ENCODE data around the gene AMIGO3.
"Not testable (repeated sequence)": the region's sequence is repeated elsewhere in the genome, so short reads cannot be mapped to it uniquely, and the experiment has no call there.

AMIGO3 gene

DNA sequence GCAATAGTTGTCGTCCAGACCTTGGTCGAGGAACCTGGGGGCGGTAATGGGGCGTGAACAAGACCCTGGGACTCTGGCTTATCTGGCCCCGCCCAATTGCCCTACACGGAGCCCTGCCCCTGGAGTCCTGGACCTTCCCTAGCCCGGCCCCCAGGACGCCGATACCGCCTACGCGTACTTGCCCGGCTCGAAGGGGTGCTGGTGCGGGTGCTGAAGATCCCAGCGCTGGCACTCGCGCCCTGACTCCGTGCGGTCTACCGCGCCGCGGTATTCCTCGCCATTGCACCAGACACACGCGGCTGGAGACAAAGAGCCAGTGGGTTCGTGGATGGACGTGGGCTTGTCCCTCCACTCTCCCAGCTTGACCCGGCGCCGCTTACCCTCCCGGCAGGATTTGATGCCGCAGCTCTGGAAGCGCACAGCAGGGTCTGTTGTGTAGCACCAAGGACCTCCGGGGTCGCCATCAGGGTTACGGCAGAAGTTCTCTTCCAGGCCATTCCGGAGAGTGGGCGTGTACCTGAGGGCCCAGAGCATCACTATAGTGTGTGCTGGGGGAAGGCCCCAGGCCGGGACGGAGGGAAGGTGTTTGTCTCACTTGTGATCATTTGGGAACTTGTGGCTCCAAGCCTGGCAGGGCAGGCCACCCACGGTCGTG is 32.6 kb downstream of the AMIGO3 start:
- DNase-seq, result not testable (repeated sequence)

DNA sequence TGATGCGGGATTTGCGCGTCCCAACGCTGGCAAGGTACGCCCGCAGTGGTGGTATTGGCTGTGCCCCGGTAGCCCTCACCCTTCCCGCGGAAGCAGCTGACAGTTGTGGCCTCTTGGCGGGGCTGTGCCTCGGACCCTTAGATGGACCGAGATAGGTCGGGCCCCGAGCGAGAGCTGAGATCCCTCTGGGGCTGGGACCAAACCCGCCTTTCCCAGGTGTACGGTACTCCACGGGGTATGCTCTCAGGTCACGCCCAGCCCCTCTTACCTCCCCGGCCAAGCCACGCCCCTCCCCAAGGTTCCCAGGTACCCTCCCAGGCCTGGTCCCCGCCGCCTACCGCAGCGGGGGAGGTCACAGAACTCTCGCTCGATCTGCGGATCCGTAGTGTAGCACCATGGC is 33.1 kb downstream of the AMIGO3 start:
- DNase-seq, result not testable (repeated sequence)

DNA sequence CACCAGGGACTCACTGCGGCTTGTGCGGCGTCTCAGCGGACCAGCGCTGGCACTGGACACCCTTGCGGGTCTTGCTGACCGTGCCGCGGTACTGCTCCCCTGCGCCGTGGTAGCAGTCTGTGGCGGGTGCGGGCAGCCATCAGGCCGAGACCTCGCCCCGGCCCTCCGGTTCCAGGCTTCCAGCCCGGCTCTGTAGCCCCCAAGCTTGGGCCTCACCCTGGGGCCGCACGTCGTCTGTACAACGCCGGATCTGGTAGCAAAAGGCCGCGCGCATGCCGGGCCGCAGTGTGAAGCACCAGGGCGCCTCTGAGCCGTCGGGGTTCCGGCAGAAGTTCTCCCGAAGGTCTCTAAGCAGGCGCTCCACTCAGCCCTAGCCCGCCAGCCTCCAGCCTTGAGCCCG is 33.6 kb downstream of the AMIGO3 start:
- not testable (repeated sequence) for DNase-seq

DNA sequence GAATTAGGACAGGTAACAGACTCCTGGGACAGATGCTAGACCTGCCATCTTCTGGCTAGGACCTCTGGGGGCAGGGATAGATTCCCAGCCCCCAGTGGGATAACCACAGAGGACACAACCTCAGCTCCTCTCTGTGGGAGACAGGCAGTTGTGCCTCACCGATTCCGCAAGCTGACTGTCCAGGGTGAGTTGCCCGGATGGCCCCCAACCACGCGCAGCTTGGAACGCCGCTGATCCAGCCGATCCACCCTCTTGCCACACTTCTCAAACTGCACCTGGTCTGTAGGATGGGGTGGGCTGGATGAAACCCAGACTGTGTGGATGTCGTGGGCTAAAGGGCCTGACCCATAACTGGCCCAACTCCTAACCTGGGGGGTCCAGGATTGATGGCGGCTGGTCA is 34.4 kb downstream of the AMIGO3 start:
- not testable (repeated sequence) for DNase-seq

DNA sequence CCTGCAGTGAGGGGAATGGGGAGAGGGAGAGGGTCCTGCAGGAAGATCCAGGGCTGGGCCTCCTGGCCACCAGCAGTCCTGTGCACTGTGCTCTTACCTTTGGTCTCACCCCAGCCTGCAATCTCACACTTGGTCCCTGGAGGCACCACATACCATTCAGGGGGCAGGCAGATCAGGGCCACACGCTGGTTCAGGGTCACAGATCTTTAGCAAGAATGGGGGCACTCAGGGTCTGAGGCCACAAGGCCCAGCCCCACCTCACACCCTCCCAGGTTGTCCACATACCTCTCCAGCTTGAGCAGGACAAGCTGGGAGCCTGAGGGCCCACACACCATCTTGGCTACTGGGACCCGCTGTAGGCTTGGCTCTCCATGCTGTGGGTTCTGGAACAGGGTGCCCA is 35.0 kb downstream of the AMIGO3 start:
- DNase-seq, result not testable (repeated sequence)

DNA sequence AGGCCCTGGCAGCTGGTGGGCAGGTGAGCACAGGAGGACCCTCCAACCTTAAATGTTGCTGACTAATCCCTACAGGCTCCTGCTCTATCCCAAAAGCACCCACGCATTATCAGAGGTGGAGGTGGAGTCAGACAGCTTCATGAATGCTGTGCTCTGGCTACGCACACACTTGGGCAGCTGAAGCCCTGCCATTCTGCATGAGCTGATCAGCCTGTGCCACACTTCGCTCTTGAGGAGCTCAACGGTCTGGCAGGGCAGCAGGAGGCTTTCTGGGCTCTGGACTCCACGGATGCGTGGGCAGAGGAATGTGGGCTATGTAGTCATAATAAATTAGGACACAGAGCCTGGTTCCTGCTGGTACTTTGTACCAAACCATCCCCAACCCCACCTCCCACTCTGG is 36.3 kb downstream of the AMIGO3 start:
- no peak for DNase-seq

DNA sequence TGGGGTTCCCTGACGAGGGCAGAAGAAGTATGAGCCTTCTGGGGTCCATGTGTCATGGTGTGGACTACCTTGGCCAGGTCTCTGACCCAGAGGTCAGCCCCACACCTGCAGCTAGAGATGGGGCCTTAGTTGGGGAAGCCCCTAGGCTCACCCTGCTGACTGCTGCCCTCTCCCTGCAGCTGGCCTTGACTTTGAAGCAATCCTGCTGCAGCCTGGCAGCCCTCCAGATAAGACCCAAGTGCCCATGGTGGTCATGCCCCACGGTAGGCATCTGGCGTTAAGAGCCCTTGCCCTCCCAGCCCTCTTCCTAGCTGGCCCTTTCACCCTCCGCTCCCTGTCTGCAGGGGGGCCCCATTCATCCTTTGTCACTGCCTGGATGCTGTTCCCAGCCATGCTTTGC is 37.9 kb downstream of the AMIGO3 start:
- no peak for DNase-seq

DNA sequence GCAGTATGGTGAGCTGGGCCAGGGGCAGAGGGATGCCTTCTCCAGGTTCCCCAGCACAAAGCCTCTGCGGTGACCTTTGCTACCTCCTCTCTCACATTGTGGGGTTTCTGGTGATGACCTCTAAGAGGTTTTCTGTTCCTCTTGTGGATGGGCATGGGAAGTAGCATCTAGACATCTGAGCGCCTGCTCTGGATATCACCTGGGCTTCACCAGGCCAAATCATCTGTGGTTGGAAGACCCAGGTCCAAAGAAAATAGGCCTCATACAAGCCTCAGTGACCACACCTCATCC is 38.3 kb downstream of the AMIGO3 start:
- no peak for DNase-seq

DNA sequence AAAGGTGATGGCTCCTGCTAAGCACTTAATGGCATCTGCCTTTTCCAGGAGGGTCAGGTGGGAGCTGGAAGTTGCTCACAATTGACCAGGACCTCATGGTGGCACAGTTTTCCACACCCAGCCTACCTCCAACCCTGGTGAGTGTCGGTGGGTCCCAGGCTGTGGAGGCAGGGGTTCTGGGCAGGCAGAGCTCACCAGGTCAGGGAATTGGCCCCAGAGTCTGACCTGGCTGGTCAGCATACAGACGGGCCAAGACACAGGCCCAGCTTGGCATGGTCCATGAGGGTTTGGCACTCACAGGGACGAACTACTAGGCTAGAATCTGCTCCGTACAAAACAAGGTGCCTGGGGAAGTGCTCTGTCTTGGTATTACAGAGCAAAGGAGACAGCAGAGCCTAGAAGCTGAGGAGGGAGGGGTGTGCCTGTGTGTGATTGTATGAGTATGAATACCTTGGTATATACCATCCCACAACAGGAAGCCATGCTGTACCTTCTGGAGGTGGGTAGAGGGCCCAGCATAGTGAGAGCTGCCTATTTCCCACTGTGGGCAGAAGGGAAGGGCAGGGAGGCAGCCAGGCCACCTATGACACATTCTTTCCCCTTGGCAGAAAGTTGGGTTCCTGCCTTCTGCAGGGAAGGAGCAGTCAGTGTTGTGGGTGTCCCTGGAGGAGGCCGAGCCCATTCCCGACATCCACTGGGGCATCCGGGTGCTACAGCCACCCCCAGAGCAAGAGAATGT is 38.8 kb downstream of the AMIGO3 start:
- no peak for DNase-seq

DNA sequence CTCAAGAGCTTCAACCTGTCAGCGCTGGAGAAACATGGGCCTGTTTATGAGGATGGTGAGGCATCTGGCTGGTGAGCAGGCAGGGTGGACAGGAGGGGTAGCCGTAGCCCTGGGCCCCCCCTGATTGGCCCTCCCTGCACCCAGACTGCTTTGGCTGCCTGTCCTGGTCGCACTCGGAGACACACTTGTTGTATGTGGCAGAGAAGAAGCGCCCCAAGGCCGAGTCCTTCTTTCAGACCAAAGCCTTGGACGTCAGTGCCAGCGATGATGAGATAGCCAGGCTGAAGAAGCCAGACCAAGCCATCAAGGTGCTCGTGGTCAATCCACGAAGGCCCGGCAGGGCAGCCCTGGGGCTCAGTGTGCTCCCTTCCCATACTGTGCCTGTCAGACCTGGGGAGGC is 43.6 kb downstream of the AMIGO3 start:
- no peak for DNase-seq

DNA sequence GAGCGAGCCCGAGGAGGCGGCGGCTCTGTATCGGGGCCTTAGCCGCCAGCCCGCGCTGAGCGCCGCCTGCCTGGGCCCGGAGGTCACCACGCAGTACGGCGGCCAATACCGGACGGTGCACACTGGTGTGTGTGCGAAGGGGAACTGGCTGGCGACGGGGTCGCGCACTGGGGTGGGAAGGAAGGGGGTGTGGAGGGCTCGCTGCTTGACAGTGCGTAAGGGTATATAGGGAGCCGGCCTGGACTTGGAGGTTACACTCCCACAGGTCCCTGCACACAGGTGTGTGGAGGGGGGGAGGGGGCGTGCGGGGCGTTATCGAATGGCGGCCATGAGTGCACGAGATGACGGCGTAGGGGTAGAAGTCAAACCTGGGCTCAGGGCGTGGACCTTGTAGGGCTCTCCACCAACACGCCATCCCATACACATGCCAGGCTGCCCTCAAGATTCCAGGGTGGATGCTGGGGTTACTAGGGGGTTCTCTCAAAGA is 44.9 kb downstream of the AMIGO3 start:
- DNase-seq, result no peak

DNA sequence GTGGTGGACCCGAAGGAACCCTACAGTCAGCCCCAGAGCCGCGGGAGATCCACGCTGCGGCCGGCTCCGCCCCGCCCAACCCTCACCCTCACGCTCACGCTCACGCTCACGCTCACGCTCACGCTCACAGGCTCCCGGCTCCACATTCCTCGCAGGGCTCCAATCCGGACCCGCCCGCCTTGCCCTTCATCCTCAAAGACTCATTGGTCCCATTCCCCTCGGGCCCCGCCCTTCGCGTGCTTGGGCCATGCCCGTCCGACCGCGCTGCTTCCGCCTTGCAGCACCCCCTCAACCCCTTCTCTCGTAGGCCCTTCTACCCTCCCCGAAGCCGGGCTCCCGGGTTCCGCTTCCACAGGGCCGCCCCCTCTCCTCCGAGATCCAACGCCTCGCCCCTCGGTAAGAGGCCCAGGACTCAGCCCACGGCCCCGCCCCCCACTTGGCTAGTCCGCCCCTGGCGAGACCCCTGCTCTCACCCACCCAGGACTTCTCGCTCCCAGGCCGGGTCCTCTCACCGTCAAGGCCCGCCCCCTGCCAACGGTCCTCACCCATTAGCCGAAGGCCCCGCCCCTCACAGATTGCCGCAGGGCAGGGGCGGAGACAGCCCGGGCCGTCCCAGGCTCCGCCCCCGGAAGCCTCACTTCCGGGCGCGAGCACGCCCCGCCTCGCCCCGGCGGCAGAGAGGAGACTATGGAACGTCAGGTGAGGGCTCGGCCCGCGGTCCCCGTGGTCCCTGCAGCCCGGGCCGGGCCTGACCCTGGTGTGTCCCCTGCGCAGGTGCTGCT is 45.6 kb downstream of the AMIGO3 start, which contains the start of gene APEH:
Gene APEH (plus strand): TSS at position 637 of the 782 bp plus-strand sequence. CDS start 51 bp downstream, at position 688.
- DNase-seq, result no peak

DNA sequence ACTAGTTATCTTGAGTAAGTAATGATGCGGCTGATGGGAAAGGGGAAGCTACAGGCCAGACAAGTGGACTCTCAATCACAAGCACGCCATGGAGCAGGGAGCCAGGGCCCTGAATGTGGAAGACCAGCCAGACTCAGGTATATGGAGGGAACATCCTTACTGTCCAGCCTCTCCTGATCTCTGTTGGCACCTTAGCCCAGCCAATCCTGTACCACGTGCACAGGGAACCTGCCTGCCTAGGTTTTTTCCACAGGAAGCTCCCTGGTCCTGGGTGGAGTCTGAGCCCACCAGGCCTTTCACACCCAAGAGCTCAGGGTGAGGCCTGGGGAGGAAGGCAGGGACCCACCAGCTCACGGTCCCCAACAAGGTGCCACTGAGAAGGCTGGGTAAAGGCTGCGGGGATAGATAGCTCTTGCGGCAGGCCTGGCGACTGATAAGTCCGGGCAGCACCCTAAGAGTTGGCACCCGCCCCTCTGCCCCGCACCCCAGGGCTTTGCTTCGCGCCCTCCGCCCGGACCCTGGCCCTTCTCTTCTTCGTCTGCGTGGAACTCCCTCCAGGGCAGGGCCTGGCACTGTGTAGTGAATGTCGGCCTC is 46.3 kb downstream of the AMIGO3 start:
- DNase-seq, result no peak

DNA sequence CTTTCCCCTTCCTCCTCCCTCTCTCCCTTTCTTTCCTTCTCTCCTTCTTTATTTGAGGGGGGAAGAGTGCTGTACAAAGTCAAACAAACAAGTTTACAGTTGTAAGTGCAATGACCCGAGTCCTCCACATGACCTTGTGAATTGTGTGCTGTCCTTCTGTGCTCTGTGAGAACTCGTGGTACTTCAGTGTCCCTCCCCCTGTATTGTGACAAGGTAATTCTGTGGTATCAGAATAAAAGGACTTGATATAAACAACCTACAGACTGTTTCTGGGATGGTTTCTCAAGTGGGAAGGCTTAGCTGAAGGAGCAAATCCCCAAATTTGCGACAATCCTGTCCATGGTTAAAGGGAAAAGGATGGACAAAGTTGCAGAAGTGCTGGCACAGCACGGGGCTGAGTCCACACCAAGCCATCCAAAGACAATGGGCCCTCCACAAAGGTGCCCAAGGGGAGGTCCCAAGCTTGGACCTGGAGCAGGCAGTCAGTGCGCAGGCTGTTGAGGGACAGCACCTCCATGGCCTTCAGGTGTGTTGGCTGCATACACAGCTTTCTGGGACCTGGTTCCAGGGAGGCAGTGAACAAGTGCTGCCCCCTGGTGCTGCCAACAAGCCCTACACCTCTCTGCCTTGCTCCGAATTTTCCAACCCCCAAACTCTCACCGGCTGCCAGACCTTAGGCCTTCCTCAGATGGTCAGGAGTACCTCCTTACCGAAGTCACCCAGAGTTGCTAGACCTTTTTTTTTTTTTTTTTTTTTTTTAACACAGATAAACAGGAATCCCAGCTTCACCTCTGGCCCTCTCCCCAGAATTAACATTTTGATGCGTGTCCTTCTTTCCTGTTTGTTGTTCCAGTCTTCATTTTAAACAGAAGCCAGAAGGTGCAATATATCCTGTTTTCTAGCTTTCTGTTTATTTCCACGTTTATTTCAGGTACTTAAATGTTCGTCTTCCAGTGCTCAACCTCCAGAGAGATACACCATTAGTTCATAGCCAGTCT is 47.9 kb downstream of the AMIGO3 start:
- DNase-seq, result no peak

DNA sequence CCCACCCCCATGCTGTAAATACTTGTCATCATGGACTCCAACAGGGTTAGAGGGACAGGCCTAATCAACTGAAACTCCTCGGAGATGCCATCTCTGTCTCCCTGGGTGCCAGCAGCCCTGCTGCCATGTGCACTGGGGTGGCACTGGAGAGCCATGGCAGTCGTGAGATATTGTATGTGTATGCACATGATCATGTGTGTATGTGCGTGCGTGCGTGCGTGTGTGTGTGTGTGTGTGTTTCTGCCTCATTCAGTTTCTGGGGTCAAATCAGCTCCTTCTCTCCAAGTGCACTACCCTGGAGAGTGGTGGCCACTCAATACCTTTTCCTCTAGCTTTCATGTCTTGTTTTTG is 48.6 kb downstream of the AMIGO3 start:
- DNase-seq, result no peak

DNA sequence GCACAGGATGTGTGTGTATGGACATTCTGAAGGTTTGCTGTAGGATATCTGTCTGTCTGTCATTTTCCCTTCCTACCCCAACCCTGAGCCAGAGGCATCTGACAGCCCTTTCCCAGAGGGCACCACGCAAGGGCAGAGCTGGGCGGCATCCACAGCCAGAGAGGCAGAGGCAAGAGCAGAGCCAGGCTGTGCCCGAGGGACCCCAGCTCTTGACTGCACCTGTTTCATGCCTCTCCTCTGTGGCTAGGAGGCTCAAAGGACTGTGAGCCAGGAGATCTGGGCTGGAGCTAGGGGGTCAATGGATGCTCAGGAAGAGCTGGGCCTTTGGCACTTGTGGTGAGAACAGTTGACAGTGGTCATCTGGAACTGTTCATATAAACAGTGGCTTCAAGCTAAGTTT is 50.1 kb downstream of the AMIGO3 start:
- DNase-seq, result no peak

DNA sequence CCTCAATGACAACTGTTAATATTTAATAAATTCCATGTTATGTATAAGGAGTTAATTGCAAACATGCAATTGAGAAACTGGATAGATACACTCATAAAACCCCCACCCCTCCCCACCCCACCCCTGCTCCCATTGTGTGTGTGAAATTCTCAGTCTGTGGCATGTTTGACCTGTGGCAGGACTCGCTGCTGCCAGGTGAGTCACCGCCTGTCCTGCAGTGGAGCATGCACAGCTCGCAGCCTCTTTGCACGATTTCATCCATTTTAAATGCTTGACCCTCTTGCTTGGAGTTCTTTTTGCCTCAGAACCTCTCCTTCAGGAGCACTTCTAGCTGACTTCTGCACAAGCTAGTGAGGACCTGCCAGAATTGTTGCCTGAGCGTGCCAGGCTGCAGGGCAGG is 50.6 kb downstream of the AMIGO3 start:
- DNase-seq, result no peak

DNA sequence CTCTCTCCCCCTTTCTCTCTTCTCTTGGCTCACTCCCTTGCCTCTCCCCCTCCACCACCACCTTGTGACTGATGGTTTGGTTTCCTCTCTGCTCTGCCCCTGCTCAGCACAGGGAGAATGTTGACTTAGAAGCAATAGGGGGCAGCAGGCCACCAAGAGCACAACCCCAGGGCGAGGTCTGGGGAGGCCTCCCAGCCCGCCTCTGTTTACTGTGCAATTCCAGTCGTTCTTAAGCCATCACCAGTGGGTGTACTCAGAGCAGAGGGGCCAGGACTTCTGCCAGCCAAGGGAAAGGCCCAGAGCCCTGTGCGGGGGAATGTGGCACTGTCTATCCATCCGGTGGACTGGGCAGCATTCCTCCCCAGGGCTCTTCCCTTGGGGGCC is 51.1 kb downstream of the AMIGO3 start:
- DNase-seq, result no peak

DNA sequence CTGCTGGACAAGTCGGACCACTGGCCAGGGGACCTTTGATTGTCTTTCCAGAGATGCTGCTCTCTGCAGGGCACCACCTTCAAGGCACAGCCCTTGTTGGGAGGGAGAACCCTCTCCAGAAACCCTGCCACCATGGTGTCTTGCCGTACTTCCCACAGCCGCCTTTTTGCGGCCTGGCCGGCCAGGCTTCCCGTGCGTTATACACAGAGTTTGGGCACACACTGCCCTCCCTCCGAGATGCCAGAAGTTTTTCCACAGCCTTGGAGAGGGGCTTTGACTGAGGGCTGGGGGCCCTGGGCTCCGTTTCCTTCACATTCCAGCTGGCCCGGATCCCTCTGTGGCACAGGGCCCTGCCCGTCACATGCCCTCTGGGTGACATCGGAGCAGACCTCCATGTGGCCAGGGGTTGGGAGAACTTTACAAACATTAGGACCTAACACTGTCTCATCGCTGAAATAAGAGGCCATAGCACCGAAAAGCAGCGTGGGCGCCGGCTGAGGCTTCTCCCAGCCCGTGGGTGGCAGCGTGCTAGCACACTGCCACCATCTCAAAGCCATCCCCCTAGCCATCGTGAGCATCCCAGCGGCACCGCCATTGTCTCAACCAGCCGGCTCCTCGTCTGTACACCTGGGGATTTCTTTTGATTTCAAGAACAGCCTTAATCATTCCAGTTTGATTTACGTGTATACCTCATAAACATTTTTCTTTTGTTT is 51.6 kb downstream of the AMIGO3 start:
- no peak for DNase-seq

Data from NCI-H2171 treated with DMSO at 0.1 percent for 48 hours (cell line).